ENCODE measurements around the gene SMG6. TPM values are rescaled to one million over a fixed set of nuclear protein-coding genes. Genes with fewer than 3 reads are reported as not detected.
A peak's percentile ranks its signal among the peaks of the same experiment; 100 is the strongest.

The SMG6 gene
- total and polyA plus RNA-seq, 2 of the 4 experiments (the other 2 are of a cell fraction) = 16.3 to 30.3 TPM

DNA sequence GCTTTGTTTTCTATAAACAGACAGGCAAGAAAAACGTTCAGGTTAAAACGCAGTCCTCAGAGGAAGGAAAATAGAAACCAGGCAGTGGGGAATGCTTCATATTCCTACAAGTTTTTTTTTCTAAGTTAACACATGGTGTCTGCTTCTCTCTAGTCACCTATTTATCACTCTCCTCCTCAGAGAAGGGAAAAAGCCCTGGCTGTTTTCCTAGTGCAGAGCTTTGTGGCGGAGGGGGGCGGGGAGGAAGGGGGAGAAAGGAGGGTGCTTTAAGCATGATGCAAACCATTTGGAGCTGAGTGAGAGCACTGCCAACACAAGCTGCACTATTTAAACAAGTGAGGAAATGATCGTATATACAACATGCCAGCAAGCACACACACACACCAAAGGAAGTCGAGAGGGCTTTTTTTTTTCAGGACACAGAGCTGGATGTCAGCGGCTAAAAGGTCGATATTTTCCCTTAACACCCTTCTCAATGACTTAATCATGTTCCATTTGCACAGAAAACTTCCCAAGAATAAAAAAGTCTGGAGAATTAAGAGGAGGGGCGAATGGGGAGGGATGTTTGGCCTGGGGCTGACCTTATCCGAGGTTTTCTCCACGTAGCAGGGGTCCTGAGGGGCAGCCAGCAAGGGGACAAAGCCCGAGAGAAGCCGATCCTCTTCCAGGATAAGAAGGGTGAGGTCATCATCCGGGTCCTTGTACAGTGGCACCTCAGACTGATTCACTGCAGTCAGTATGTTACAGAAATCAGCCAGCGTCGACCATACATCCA, 131.3 kb downstream of the SMG6 start (continued):
- TF ChIP-seq, protein P1, sequence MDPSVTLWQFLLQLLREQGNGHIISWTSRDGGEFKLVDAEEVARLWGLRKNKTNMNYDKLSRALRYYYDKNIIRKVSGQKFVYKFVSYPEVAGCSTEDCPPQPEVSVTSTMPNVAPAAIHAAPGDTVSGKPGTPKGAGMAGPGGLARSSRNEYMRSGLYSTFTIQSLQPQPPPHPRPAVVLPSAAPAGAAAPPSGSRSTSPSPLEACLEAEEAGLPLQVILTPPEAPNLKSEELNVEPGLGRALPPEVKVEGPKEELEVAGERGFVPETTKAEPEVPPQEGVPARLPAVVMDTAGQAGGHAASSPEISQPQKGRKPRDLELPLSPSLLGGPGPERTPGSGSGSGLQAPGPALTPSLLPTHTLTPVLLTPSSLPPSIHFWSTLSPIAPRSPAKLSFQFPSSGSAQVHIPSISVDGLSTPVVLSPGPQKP (IDR thresholded peaks at IDR 0.05; ENCODE audit: borderline replicate concordance, low read depth, low read length) = no peak
- TF ChIP-seq NFE2L2 (IDR thresholded peaks at IDR 0.05; ENCODE audit: low read depth, low read length) (peak; percentile 13; the same call in 1 of the 2 replicates), BHLHE40 (IDR thresholded peaks at IDR 0.05; ENCODE audit: low read depth, low read length) (peak; percentile 71; the same call in 1 of the 2 replicates)
